Stimulated activated CD4-positive, alpha-beta T cell treated with anti-CD3 and anti-CD28 coated beads, TNF-alpha, amount 100 ng/mL, for 1 hour (primary cell): ENCODE data around the gene PCSK6.

Experiments used
- DNase-seq, 3 donors: peaks; one replicate each; pipeline ENCODE4 v3.0.0-alpha.2; 2020; ENCODE audit warnings: low read depth in 3 of 3, low spot score in 1 of 3

The PCSK6 gene

GRCh38 chr15:101286471-101287114 is 202.9 kb downstream of the PCSK6 start:
- no peak for DNase-seq

- no peak for DNase-seq
These were observed 205.6 kb downstream of the PCSK6 start for GRCh38 chr15:101283931-101284330.

- DNase-seq, result no peak
These were observed 209.5 kb downstream of the PCSK6 start for GRCh38 chr15:101280007-101280406.

GRCh38 chr15:101277943-101278564 is 211.5 kb downstream of the PCSK6 start:
- DNase-seq, result no peak

GRCh38 chr15:101277038-101277822 is 212.3 kb downstream of the PCSK6 start, which contains the start of gene SELENOS:
Gene SELENOS (minus strand): TSS chr15:101277485. CDS start chr15:101277417, 68 bp downstream.
- peak; percentile 63 to 90 (median 71) for DNase-seq

- no peak for DNase-seq
These were observed 212.9 kb downstream of the PCSK6 start for GRCh38 chr15:101276501-101277037.

GRCh38 chr15:101275018-101275417 is 214.5 kb downstream of the PCSK6 start:
- no peak for DNase-seq

- DNase-seq, result no peak
These were observed 216.0 kb downstream of the PCSK6 start for GRCh38 chr15:101273534-101273933.

- no peak for DNase-seq
These were observed 216.9 kb downstream of the PCSK6 start for GRCh38 chr15:101272584-101272983.

GRCh38 chr15:101269479-101270223 is 219.9 kb downstream of the PCSK6 start:
- DNase-seq, result no peak

- DNase-seq, result no peak
These were observed 222.0 kb downstream of the PCSK6 start for GRCh38 chr15:101267320-101268104.

GRCh38 chr15:101266787-101267186 is 222.7 kb downstream of the PCSK6 start:
- no peak for DNase-seq

GRCh38 chr15:101266034-101266433 is 223.5 kb downstream of the PCSK6 start:
- no peak for DNase-seq

- no peak for DNase-seq
These were observed 224.4 kb downstream of the PCSK6 start for GRCh38 chr15:101264911-101265641.

GRCh38 chr15:101264011-101264410 is 225.5 kb downstream of the PCSK6 start:
- DNase-seq, result no peak

- no peak for DNase-seq
These were observed 227.0 kb downstream of the PCSK6 start for GRCh38 chr15:101262551-101262950.

GRCh38 chr15:101258238-101259144 is 231.0 kb downstream of the PCSK6 start:
- DNase-seq, result no peak

GRCh38 chr15:101256757-101257156 is 232.8 kb downstream of the PCSK6 start:
- no peak for DNase-seq
